22Rv1 (cell line): ENCODE measurements around the gene NKX6-2.

Experiments
- ZFX ChIP-seq: fragments of 450-650 bp; IDR thresholded peaks from 2 replicates; pipeline ENCODE4 v1.6.1; 2017; ENCODE audit warnings: antibody characterized with exemption, borderline replicate concordance
- TF ChIP-seq, protein P1 (sequence below): fragments of 450-650 bp; IDR thresholded peaks from 2 replicates; pipeline ENCODE4 v1.5.1; 2017; ENCODE audit warnings: mild to moderate bottlenecking

DNA sequence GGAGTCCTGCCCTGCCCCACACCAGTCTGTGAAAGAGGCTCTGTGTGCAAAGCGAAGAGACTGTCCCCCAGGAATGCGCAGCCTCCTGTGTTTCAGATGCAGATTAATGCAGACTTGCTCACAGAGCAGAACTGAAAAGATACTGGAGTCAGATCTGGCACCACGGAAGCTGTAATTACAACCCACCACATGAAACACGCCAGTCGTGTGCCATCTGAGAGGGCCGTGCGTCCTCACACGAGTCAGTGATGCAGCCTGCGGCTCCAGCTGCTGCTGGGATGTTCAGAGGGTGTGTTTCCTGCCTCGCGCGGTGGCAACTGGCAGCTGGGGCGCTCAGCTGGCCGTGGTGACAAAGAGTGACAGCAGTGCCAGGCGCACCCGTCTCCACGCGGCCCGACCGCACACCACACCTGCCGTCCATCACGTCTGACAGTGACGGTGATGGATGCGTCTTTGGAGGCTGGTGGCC lies 50.0 kb downstream of the NKX6-2 start:
- TF ChIP-seq, protein P1, sequence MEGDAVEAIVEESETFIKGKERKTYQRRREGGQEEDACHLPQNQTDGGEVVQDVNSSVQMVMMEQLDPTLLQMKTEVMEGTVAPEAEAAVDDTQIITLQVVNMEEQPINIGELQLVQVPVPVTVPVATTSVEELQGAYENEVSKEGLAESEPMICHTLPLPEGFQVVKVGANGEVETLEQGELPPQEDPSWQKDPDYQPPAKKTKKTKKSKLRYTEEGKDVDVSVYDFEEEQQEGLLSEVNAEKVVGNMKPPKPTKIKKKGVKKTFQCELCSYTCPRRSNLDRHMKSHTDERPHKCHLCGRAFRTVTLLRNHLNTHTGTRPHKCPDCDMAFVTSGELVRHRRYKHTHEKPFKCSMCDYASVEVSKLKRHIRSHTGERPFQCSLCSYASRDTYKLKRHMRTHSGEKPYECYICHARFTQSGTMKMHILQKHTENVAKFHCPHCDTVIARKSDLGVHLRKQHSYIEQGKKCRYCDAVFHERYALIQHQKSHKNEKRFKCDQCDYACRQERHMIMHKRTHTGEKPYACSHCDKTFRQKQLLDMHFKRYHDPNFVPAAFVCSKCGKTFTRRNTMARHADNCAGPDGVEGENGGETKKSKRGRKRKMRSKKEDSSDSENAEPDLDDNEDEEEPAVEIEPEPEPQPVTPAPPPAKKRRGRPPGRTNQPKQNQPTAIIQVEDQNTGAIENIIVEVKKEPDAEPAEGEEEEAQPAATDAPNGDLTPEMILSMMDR = no peak
- no peak for TF ChIP-seq ZFX
